AG04449 (cell line): ENCODE measurements around the gene FBXL13.
"Not testable (repeated sequence)": the region's sequence is repeated elsewhere in the genome, so short reads cannot be mapped to it uniquely, and the experiment has no call there.

Experiments
- CTCF ChIA-PET: fragments of 350-600 bp; formaldehyde crosslinking; extraction: SDS; loops from one replicate; lab custom pipeline; 2021; ENCODE audit warnings: antibody characterized with exemption; lab: Yijun Ruan, JAX
- POLR2A ChIA-PET: fragments of 400-600, 350-600 bp; formaldehyde crosslinking; extraction: SDS; loops from one replicate; lab custom pipeline; 2020; ENCODE audit warnings: antibody characterized with exemption, inconsistent platforms; lab: Yijun Ruan, JAX
- DNase-seq: peaks from one replicate; pipeline ENCODE4 v3.0.0-alpha.2; 2010; ENCODE audit warnings: low read depth, low spot score
- H3K4me3 ChIP-seq: 2 replicates; pipeline ENCODE4 v1.5.1; 2011; ENCODE audit warnings: low read depth, mild to moderate bottlenecking, control low read depth, low read length
- TF ChIP-seq, protein P1 (sequence below): IDR thresholded peaks from one replicate; pipeline ENCODE4 v1.5.1; 2011; ENCODE audit warnings: mild to moderate bottlenecking, moderate library complexity, low read length, control low read depth, inconsistent platforms; ENCODE audit not compliant: insufficient read depth; ENCODE audit errors: missing control alignments

Gene FBXL13

DNA sequence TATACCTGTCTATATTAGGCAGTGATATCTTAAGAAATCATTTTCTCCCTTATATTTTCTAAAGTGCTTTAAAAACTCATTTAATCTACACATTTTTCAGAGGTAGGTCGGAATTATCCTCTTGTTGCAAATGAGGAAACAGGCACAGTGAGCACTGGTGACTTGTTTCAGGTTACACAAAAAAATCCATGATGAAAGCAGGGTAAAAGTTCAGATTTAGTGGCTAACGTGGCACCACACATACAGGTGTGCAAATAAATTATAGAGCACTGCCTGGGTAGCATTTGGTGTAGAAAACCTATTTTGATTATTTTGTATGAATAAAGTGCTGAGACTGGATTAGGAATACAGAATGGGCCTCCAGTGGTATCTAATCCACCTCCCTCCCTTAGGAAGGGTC lies 26.9 kb upstream of the FBXL13 start:
- POLR2A ChIA-PET = interaction anchor here (0.6 kb wide), 1 partner anchor 45 kb away, joined by 3 read pairs; no protein-coding TSS in a partner anchor

DNA sequence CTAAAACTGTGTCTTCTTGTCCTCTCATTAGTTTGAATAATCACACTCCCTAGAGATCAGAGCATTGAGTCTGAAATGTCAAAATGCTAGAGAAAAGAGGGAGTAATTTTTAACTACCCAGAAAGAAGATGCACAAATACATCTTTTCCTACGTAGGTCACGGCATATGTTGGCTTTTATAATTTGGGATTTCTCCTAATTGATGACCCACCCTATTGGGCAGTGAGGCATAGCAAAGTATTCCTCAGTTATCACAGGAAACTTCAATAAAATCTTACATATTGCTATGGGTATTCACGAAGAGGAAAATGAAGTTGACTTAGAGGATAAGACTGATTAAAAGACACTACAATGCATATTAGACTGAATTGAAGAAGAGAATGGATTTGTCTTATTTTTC lies 25.8 kb upstream of the FBXL13 start:
- ChIA-PET POLR2A (no interaction called here), CTCF (no interaction called here)
- TF ChIP-seq, protein P1, sequence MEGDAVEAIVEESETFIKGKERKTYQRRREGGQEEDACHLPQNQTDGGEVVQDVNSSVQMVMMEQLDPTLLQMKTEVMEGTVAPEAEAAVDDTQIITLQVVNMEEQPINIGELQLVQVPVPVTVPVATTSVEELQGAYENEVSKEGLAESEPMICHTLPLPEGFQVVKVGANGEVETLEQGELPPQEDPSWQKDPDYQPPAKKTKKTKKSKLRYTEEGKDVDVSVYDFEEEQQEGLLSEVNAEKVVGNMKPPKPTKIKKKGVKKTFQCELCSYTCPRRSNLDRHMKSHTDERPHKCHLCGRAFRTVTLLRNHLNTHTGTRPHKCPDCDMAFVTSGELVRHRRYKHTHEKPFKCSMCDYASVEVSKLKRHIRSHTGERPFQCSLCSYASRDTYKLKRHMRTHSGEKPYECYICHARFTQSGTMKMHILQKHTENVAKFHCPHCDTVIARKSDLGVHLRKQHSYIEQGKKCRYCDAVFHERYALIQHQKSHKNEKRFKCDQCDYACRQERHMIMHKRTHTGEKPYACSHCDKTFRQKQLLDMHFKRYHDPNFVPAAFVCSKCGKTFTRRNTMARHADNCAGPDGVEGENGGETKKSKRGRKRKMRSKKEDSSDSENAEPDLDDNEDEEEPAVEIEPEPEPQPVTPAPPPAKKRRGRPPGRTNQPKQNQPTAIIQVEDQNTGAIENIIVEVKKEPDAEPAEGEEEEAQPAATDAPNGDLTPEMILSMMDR = no peak
- DNase-seq = no peak
- H3K4me3 ChIP-seq = no peak overlapping the region

More for the DNA sequence above, 26.9 kb upstream of the FBXL13 start:
- TF ChIP-seq, protein P1 = no peak
- H3K4me3 ChIP-seq = no peak overlapping the region
- CTCF ChIA-PET = no interaction called here
- DNase-seq = no peak

DNA sequence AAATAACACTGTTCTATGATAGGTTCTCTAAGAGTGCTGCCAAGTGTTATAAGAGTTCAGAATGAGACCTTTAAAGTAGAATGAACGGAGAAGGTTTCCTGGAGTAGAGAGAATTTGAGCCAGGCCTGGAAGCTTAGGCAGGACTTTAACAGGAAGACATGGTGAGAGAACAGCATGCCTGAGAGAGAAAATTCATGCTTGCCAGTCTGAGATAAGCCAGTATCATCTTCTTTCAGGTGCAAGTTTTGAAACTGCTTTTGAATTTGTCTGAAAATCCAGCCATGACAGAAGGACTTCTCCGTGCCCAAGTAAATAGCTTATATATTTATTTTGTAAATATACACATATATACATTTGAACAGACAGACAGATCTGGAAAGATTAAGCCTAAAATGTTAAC lies 22.4 kb upstream of the FBXL13 start:
- POLR2A ChIA-PET = no interaction called here
- CTCF ChIA-PET = interaction anchor here (1.2 to 2.0 kb wide), 3 partner anchors 17 to 35 kb away, joined by 3 to 7 read pairs (median 3); partner anchors contain the start of genes ARMC10 and FBXL13

DNA sequence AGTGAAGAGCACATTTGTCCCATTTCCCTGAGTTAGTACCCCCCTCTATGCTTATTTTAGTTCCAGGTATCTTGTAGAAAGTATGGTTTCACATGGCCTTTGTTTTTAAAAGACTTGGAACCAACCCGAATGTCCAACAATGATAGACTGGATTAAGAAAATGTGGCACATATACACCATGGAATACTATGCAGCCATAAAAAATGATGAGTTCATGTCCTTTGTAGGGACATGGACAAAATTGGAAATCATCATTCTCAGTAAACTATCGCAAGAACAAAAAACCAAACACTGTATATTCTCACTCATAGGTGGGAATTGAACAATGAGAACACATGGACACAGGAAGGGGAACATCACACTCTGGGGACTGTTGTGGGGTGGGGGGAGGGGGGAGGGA lies 21.0 kb upstream of the FBXL13 start:
- H3K4me3 ChIP-seq, POLR2A ChIA-PET, CTCF ChIA-PET, DNase-seq: not testable (repeated sequence)

More for the DNA sequence above, 22.4 kb upstream of the FBXL13 start:
- no peak overlapping the region for H3K4me3 ChIP-seq
- TF ChIP-seq, protein P1 = no peak
- no peak for DNase-seq

DNA sequence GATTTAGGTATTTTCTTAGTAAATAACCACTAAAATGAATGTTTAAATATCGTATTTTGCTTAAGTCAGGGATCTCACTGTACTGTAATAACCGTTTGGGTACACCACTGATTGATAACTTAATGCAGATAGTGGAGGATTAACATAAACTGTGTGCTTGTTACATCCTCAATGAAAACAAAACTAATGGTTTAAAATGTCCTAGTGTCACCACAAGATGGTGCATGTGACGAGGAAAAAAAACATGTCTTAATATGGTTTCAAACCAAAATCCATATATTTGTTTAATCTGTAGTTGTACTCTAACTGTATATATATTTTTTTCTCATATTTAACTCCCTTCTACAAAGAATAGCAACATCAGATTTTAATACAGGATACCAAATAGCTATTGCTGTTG lies 19.5 kb upstream of the FBXL13 start:
- CTCF ChIA-PET = no interaction called here
- TF ChIP-seq, protein P1 = no peak
- DNase-seq = no peak
- no peak overlapping the region for H3K4me3 ChIP-seq
- POLR2A ChIA-PET = no interaction called here

DNA sequence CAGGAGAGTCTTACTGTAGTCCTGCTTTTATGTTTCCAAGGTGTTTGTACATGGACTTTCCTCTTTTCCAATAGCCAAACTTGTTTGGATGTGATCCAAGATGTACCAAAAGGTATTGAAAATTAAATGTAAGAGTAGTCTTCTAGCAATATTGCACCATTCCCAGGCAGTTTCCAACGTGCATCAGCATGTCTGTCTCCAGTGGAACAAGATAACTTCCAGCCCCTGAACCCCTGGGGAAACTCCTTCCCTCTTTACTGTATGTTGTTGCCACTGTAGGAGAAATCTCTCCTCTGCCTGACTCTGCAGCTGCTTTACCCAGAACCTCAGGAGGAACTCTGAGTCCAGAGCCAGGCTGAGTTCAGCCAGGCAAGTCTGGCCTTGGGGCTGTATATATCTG lies 18.8 kb upstream of the FBXL13 start:
- no peak for DNase-seq
- POLR2A ChIA-PET = no interaction called here
- no peak overlapping the region for H3K4me3 ChIP-seq
- CTCF ChIA-PET = interaction anchor here (0.8 to 3.2 kb wide), 2 partner anchors 18 to 27 kb away, joined by 3 to 12 read pairs; partner anchors contain the start of genes ARMC10 and FBXL13
- TF ChIP-seq, protein P1 = no peak

DNA sequence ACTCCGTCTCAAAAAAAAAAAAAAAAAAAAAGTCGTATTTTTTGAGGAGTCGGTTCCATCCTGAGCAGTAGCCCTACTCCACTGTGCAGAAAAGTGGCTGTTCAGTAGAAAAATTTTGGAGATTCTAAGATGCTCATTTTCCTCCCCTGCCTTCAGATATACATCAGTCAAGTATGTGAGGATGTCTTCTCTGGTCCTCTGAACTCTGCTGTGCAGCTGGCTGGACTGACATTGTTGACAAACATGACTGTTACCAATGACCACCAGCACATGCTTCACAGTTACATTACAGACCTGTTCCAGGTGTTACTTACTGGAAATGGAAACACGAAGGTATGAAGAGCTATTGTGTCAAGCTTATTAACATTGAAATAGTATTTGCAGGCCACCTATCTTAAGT lies 17.7 kb upstream of the FBXL13 start:
- CTCF ChIA-PET = interaction anchor here (0.8 to 3.2 kb wide), 2 partner anchors 17 to 28 kb away, joined by 3 to 12 read pairs; partner anchors contain the start of genes ARMC10 and FBXL13
- POLR2A ChIA-PET, DNase-seq, H3K4me3 ChIP-seq: not testable (repeated sequence)
